HG03520 (cell line): ENCODE measurements around the gene TNFRSF19.

ENCODE experiments used
- ATAC-seq: cut with Tn5 transposase; IDR thresholded peaks from one replicate; pipeline ENCODE4 v1.9.1; 2021; ENCODE audit warnings: mild to moderate bottlenecking, moderate library complexity; ENCODE audit not compliant: unreplicated experiment

The TNFRSF19 gene

GRCh38 chr13:23627410-23627809 lies 57.2 kb downstream of the TNFRSF19 start:
- no peak for ATAC-seq

DNA sequence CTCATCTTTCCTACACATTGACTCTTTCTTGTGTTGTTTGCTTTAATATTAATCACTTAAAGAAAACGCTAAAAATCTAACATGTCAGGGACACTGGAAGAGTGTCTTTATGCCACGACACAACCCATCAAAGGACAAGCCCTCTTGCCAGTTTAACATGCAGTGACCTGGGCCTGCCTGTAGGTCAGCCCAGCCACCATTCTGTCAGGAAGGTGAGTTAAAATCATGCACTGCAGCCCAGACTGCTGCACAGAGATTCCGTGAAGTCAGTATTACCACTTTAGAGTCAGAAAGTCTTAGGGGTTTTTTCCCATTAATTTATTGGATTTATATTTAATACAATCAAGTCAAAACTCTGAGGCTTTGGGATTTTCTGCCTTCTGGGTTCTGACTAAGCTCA lies 58.0 kb downstream of the TNFRSF19 start:
- no peak for ATAC-seq

DNA sequence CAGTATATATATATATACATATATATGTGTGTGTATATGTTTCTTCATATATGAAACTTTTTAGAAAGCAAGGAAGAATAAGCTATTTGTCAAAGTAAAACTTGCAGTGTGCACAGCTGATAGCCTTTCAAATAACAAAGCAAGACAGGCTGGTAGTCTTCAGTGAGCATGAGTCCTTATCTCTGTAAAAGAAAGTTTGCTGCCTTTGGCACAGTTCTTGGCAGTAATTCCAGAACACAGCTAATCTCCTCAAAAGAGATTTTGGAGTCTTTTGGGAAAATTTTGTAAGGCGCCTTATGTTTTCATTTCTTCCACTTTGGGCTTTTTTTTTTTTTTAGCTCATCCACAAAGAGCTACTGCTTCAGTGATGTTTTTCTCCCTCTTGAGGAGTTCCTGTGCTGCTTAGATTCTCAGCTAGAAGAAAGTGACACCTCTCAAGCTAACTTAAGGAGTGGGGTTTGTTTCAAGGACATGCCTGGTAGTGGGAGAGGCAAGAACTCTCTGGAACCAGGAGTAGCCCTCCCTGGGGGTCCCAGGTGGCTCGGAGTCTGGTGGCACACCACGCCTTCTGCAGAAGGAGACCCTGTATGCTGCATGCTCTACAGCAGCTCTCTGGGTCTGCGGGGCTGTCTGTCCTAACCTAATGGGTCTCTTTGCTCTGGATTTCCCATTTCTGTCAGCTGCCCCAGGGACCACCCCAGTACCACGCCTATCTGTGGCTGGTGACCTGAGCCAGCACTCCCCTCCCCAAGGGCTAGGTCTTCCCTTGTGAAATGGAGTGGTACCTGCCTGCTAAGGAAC lies 58.8 kb downstream of the TNFRSF19 start:
- no peak for ATAC-seq

DNA sequence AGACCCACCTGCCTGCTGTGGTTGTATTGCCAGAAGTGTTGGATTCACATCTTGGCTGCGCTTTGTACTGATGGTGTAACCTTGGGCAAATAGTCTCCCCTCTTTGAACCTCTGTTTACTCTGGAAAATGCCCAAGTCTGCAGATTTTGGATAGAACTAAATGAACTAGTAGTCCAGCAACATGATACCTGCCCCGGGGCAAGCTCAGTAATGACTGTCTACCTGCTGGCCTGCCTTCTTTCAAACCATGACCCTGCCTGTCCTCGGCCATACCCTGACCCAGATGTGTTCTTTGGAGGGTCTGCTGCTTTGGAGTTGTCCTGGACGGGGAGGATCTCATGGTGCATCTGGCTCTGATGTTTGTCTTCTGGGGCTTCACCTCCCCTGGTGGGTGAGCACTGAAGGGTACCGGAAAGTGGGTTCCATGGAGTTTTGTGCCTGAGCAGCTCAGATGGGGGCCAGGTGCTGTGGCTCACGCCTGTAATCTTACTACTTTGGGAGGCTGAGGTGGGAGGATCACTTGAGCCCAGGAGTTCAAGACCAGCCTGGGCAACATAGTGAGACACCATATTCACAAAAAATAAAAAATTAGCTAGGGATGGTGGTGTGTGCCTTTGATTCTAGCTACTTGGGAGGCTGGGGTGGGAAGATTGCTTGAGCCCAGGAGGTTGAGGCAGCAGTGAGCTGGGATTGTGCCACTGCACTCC lies 59.5 kb downstream of the TNFRSF19 start:
- ATAC-seq: no peak

- ATAC-seq: no peak
Observed at GRCh38 chr13:23630349-23631093, 60.3 kb downstream of the TNFRSF19 start.

DNA sequence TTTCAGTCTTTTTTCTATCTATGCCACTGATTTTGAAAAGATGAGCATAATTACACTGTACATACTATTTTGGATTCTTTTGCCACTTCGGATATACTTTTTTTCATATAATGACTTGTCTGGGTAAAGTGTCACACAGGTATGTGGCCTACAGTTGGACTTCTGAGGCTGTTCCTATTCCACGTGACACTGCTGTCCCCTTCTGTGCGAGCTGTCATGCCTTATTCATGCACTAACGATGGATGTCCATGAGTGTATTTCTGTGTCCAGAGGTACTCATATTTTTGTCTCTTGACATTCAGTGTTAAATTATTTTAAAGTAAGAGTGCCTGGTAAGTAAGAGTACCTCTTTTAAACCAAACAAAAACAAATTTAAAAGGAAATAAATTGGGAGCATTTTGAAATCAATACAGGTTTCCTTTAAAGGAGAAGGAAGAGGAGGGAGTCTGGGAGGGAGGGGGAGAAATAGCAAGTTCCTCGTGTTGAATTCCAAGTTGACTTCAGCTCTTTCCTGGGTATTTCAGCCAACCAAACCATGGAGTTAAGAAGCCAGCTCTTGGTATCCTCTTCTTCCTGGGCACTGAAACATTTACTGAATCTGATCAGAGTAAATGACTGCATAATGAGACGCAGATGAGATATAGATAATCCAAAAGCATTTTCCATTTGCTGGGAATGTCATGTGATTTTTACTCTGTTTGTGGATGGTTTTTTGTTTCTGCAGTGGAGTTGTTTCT lies 61.3 kb downstream of the TNFRSF19 start:
- no peak for ATAC-seq

GRCh38 chr13:23632048-23632582 lies 61.9 kb downstream of the TNFRSF19 start:
- ATAC-seq: no peak

GRCh38 chr13:23632741-23633140 lies 62.5 kb downstream of the TNFRSF19 start:
- no peak for ATAC-seq

GRCh38 chr13:23634897-23635296 lies 64.7 kb downstream of the TNFRSF19 start:
- no peak for ATAC-seq

DNA sequence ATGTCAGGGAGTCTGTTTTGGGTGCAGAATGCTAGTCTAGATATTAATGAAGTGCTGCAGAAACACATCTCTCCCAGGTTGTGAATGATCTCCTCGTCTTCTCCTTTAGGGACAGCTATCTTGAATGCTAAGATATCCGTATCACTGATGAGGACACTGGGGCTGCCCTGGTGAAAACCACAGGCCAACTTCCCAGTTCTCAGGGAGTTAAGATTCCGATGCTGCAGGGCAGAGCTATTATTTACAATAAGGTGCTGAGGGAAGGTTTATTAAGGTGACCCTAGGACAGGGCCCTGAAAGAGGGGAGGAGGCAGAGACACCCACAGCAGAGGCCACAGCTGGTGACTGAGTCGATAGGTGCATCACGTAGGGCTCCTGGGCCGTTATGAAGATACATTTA lies 66.1 kb downstream of the TNFRSF19 start:
- ATAC-seq: no peak

- ATAC-seq: no peak
Observed at GRCh38 chr13:23637829-23638228, 67.6 kb downstream of the TNFRSF19 start.

DNA sequence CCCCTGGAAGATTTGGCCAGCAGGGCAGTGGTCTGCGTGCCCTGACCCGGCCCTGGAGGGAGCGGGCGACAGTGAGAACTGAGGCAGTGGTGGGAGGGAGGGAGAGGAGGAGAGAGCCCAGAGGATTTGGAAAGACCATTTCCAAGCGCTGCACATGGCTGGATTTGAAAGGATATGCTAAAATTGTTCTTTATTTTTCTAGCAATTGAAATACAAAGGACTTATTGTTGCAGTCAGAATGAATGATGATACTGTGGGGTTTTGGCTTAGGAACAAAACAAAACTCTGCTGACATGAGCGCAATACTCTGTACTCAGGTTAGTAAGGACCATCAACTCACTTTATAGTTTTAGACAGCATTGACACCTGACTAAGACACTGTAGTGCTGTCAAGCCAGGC lies 69.5 kb downstream of the TNFRSF19 start:
- no peak for ATAC-seq

GRCh38 chr13:23642110-23642509 lies 71.9 kb downstream of the TNFRSF19 start:
- no peak for ATAC-seq

DNA sequence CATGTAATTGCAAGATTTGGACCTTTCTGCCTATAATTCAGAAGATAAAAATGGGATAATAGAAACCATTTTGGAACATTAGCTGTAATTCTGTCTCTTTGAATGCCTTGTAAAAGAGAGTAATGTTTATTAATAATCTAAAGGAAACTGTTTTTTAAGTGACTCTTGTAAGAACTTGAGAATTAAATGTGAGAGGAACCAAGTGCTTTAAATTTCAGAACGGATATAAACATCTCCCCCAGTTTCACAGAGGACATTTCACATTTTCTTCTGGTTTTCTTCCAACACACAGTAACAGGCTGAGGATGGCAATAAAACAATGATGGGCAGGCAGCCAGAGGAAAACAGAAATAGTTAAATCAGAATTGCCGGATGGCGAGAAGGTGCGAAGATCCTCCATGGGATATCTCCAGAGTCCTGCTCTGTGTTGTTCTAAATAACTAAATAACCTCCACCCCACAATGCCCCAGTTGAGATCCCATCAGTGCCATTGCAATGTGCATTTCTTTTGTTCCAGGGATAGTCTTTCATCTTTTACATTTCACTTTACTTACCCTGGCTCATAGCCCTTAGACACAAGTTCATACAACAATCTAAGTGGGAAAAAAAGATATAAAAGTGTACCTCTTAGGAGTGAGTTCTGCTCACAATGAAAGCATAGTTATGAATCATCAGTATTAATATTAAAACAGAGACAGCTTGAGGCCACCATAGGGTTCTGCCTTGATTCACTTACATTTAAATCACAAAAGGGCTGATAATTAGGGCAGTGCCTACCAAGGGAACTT lies 73.3 kb downstream of the TNFRSF19 start:
- no peak for ATAC-seq

DNA sequence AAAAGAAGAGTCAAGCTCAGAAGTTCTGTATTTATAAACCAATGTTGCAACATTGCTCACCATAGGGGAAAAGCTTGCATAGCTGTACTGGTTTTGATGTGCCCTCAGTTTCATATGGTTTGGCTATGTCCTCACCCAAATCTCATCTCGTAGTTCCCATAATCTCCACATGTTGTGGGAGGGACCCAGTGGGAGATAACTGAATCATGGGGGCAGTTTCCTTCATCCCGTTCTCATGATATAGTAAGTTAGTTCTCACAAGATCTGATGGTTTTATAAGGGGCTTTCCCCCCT lies 73.9 kb downstream of the TNFRSF19 start:
- no peak for ATAC-seq

- no peak for ATAC-seq
Observed at GRCh38 chr13:23644527-23645138, 74.4 kb downstream of the TNFRSF19 start.

- ATAC-seq: no peak
Observed at GRCh38 chr13:23645851-23646250, 75.6 kb downstream of the TNFRSF19 start.

GRCh38 chr13:23651439-23651838 lies 81.2 kb downstream of the TNFRSF19 start:
- ATAC-seq: no peak

GRCh38 chr13:23651887-23652286 lies 81.7 kb downstream of the TNFRSF19 start:
- ATAC-seq: no peak
